Measurements from ENCODE around the gene NOP10. TPM values are rescaled to one million over a fixed set of nuclear protein-coding genes. Genes with fewer than 3 reads are reported as not detected.
"Not testable (repeated sequence)": the region's sequence is repeated elsewhere in the genome, so short reads cannot be mapped to it uniquely, and the experiment has no call there.

The NOP10 gene
- total and polyA plus RNA-seq, 12 donors: 136 to 353 (median 172) TPM

DNA sequence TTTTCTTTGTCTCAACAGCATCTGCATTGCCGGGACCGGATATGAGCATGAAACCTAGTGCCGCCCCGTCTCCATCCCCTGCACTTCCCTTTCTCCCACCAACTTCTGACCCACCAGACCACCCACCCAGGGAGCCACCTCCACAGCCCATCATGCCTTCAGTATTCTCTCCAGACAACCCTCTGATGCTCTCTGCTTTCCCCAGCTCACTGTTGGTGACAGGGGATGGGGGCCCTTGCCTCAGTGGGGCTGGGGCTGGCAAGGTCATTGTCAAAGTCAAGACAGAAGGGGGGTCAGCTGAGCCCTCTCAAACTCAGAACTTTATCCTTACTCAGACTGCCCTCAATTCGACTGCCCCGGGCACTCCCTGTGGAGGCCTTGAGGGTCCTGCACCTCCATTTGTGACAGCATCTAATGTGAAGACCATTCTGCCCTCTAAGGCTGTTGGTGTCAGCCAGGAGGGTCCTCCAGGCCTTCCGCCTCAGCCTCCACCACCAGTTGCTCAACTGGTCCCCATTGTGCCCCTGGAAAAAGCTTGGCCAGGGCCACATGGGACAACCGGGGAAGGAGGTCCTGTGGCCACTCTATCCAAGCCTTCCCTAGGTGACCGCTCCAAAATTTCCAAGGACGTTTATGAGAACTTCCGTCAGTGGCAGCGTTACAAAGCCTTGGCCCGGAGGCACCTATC, 5.2 kb upstream of the NOP10 start:
- Histone ChIP-seq H3K9me3 (replicated peaks in 1 of 3) (no peaks in the 10 kb centered on the region), H3K4me3 (no peak overlapping the region), H3K4me1 (replicated peaks in 1 of 2) (no peaks in the 10 kb centered on the region), H3K36me3 (replicated peaks in 1 of 2) (no peaks in the 10 kb centered on the region), H3K27ac (no peak overlapping the region), H3K27me3 (no peaks in the 10 kb centered on the region)
- 59 to 71% (median 66%) methylated on average over 12 to 13 of the region's 13 CpGs for WGBS, 4 donors
- DNase-seq: no peak
- no peak for TF ChIP-seq POLR2A (IDR thresholded peaks at IDR 0.05)
- TF ChIP-seq, protein P1, sequence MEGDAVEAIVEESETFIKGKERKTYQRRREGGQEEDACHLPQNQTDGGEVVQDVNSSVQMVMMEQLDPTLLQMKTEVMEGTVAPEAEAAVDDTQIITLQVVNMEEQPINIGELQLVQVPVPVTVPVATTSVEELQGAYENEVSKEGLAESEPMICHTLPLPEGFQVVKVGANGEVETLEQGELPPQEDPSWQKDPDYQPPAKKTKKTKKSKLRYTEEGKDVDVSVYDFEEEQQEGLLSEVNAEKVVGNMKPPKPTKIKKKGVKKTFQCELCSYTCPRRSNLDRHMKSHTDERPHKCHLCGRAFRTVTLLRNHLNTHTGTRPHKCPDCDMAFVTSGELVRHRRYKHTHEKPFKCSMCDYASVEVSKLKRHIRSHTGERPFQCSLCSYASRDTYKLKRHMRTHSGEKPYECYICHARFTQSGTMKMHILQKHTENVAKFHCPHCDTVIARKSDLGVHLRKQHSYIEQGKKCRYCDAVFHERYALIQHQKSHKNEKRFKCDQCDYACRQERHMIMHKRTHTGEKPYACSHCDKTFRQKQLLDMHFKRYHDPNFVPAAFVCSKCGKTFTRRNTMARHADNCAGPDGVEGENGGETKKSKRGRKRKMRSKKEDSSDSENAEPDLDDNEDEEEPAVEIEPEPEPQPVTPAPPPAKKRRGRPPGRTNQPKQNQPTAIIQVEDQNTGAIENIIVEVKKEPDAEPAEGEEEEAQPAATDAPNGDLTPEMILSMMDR (IDR thresholded peaks at IDR 0.05): no peak
- intact Hi-C loops (cut with DNase I): loop anchor here in 1 of 2 donors (10.0 kb wide), 1 partner anchor 237 kb away; the partner anchor contains the start of gene GOLGA8B

DNA sequence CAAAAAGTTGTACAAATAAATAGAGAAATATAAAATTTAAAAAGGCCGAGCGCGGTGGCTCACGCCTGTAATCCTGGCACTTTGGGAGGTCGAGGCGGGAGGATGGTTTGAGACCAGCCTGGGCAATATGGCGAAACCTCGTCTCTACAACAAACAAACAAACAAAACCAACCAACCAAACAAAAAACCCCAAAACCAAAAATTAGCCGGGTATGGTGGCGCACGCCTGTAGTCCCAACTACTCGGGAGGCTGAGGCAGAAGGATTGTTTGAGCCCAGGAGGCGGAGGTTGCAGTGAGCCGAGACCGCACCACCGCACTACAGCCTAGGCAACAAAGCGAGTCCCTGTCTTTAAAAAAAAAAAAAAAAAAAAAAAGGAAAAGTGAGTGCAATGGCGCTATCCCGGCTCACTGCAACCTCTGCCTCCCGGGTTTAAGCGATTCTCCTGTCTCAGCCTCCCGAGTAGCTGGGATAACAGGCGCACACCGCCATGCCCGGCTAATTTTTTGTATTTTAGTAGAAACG, 661 bp downstream of the NOP10 start:
- H3K36me3 ChIP-seq (replicated peaks in 1 of 2); H3K9me3 ChIP-seq (replicated peaks in 1 of 3); H3K27me3 ChIP-seq: not testable (repeated sequence)
- intact Hi-C loops (cut with DNase I): loop anchor here in 1 of 2 donors (10.0 kb wide), 1 partner anchor 243 kb away; the partner anchor contains the start of gene GOLGA8B
- peak overlapping the region; percentile 78 to 93 (median 90) for H3K27ac ChIP-seq
- WGBS, 4 donors: 38 to 40% (median 39%) methylated on average over 26 of the region's 26 CpGs
- DNase-seq: peak in 1 of 7 donors; percentile 52
- H3K4me1 ChIP-seq (replicated peaks in 1 of 2): peaks cover 5 to 10% of the 10 kb centered on the region in 2 donors
- peak overlapping the region; percentile 6 to 84 (median 62) for H3K4me3 ChIP-seq

DNA sequence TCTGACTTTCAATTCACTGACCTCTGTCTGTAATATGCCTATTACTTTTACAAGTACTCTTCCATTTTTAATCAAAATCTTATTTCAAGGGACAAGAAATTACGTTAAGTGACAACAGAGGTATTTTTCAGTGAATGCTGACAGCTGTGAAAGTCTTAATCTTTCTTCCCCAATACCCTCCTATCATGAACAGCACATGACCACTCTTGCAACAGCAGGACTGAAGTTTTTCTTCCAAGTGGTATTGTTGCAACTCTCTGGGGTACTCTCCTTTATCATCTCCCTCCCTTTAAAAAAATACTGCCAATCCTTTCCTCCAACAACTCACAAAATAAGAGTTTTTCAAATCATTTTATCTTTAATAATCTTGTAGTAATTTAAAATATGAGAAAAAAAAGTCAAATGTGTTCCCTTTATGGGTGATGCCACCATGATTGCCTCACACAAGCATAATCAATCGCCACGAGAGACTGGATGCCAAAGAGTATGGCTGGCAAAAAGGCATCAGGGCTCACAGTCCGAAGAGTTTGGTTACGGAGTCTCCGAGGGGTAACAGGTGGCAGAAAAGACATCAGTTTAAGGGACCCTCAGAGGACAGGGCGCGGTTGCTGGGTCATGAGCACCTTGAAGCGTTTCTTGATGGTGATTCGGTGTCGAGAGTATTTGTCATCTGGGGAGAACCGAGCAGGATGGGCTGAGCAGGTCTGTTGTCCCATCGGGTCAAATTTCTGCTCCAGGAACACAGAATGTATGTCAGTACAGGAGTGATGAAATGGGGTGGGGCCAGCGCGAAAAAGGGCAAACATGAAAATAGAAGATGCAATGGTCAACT, 1.3 kb downstream of the NOP10 start:
- H3K27ac ChIP-seq: no peak overlapping the region
- intact Hi-C loops (cut with DNase I): loop anchor here in 1 of 2 donors (10.0 kb wide), 1 partner anchor 243 kb away; the partner anchor contains the start of gene GOLGA8B
- peaks cover 0 to 9% of the 10 kb centered on the region in 2 donors for H3K36me3 ChIP-seq (replicated peaks in 1 of 2)
- no peak for TF ChIP-seq POLR2A (IDR thresholded peaks at IDR 0.05)
- TF ChIP-seq, protein P1 (IDR thresholded peaks at IDR 0.05): no peak
- H3K27me3 ChIP-seq: no peaks in the 10 kb centered on the region
- H3K4me3 ChIP-seq: peak overlapping the region in 1 of 4 donors; percentile 84
- 95% methylated on average over 15 of the region's 15 CpGs for WGBS, 4 donors
- DNase-seq: peak in 1 of 7 donors; percentile 52
- peaks cover 10 to 15% of the 10 kb centered on the region in 2 donors for H3K4me1 ChIP-seq (replicated peaks in 1 of 2)
- no peaks in the 10 kb centered on the region for H3K9me3 ChIP-seq (replicated peaks in 1 of 3)

DNA sequence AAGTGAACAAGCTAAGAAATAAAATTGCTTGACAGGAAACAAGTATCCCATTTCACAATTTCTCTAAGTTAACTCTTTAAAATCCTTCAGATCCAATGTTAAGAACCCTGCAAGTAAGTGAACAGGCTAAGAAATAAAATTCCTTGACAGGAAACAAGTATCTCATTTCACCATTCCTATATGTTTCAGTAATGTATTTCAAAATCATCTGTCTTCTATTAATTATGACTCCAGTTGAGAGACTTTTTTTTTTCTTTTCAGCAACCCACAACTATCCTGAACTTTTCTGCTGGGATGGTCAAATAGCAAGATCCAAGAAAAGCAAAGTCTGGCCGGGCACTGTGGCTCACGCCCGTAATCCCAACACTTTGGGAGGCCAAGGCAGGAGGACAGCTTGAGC, 3.0 kb downstream of the NOP10 start:
- H3K27ac ChIP-seq: no peak overlapping the region
- H3K36me3 ChIP-seq (replicated peaks in 1 of 2): peaks cover 0 to 9% of the 10 kb centered on the region in 2 donors
- TF ChIP-seq POLR2A (IDR thresholded peaks at IDR 0.05): no peak
- TF ChIP-seq, protein P1 (IDR thresholded peaks at IDR 0.05): no peak
- peaks cover 10 to 26% of the 10 kb centered on the region in 2 donors for H3K4me1 ChIP-seq (replicated peaks in 1 of 2)
- no peaks in the 10 kb centered on the region for H3K9me3 ChIP-seq (replicated peaks in 1 of 3)
- H3K4me3 ChIP-seq: no peak overlapping the region
- intact Hi-C loops (cut with DNase I): loop anchor here in 1 of 2 donors (10.0 kb wide), 1 partner anchor 245 kb away; the partner anchor contains the start of gene GOLGA8B
- DNase-seq: no peak
- WGBS, 4 donors: 93 to 97% (median 95%) methylated on average over 3 of the region's 3 CpGs
- no peaks in the 10 kb centered on the region for H3K27me3 ChIP-seq

All from adrenal gland (tissue), 12 donors.